Subcutaneous adipose tissue (tissue), 4 donors: ENCODE data around the gene CCDC157. TPM values are rescaled to one million over a fixed set of nuclear protein-coding genes. Genes with fewer than 3 reads are reported as not detected.

Experiments used
- total RNA-seq, 4 donors: library from RNA; depleted of rRNA; stranded (reverse); fragments of >200 nt; gene quantifications; one replicate each; pipeline ENCODE4 v1.1.0, GENCODE V29; 2016
- TF ChIP-seq, protein P1 (sequence below): fragments of 450-650 bp; IDR thresholded peaks from one replicate; pipeline ENCODE4 v1.5.1; 2016; ENCODE audit warnings: low read depth, mild to moderate bottlenecking, control low read depth, antibody characterized with exemption, moderate library complexity

The CCDC157 gene
- total RNA-seq, 4 donors from 2014 or later = 1.0 to 4.7 (median 2.5) TPM

DNA sequence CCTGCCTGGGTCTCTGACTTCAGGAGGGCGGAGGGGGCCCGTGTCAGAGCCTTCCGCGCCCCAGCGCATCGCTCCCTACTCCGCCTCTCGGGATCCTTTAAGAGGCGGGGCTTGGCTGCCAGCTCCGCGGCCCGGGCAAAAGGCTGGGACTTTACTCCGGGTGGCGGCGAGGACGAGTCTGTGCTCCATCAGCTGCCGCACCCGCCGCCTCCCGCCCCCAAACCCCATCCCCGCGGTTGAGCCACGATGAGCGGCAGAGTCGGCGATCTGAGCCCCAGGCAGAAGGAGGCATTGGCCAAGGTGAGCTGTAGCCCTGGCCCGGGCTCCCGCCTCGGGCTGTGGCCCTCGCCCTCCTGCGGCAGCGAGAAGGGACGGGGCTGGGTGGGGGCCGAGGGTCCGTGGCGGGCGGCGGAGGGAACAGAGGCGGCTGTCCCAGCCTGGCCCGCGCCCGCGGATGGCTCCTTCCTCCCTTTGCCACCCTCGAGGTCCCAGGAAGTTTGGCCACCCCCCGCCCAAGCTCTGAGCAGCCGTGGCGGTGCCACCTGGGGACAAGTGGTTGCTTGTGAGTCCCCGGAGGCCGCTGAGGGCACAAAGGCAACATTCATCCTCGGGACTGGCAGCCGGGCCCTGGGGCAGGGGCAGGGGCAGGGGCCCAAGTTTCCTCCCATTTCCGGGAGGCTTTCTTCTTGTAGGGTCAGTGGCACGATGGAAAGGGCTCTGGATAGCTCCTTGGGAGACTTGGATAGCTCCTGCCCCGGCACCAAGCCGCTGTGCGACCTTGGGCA is 40.3 kb downstream of the CCDC157 start, which contains the start of gene SEC14L2:
SEC14L2 (plus strand) TSS at position 148 of the 785 bp plus-strand sequence; CDS start at position 247, 99 bp downstream.
- TF ChIP-seq, protein P1, sequence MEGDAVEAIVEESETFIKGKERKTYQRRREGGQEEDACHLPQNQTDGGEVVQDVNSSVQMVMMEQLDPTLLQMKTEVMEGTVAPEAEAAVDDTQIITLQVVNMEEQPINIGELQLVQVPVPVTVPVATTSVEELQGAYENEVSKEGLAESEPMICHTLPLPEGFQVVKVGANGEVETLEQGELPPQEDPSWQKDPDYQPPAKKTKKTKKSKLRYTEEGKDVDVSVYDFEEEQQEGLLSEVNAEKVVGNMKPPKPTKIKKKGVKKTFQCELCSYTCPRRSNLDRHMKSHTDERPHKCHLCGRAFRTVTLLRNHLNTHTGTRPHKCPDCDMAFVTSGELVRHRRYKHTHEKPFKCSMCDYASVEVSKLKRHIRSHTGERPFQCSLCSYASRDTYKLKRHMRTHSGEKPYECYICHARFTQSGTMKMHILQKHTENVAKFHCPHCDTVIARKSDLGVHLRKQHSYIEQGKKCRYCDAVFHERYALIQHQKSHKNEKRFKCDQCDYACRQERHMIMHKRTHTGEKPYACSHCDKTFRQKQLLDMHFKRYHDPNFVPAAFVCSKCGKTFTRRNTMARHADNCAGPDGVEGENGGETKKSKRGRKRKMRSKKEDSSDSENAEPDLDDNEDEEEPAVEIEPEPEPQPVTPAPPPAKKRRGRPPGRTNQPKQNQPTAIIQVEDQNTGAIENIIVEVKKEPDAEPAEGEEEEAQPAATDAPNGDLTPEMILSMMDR = no peak

- TF ChIP-seq, protein P1 = no peak
Observed at GRCh38 chr22:30397656-30398635, 41.1 kb downstream of the CCDC157 start.

GRCh38 chr22:30398685-30399680 is 42.2 kb downstream of the CCDC157 start:
- TF ChIP-seq, protein P1 = no peak

- TF ChIP-seq, protein P1 = no peak
Observed at GRCh38 chr22:30399718-30400117, 42.9 kb downstream of the CCDC157 start.

DNA sequence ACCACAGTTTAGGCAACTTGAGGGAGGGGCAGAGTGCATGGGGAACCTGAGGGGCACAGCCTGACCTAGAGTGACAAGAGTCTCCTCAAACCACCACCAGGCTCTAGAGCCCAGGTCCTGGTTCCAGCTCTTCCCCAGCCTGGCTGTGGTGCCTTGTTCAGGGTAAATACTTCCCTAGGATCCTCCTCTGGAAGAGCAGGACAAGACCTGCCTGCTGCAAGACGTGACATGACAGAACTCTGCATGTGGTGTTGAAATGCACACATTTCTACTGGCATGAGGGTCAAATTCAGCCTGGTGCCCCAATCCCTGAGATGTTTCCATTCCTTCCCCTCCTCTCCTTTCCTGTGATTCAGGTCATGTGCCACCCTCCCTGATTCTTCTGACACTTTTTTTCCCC is 43.4 kb downstream of the CCDC157 start:
- TF ChIP-seq, protein P1 = no peak

DNA sequence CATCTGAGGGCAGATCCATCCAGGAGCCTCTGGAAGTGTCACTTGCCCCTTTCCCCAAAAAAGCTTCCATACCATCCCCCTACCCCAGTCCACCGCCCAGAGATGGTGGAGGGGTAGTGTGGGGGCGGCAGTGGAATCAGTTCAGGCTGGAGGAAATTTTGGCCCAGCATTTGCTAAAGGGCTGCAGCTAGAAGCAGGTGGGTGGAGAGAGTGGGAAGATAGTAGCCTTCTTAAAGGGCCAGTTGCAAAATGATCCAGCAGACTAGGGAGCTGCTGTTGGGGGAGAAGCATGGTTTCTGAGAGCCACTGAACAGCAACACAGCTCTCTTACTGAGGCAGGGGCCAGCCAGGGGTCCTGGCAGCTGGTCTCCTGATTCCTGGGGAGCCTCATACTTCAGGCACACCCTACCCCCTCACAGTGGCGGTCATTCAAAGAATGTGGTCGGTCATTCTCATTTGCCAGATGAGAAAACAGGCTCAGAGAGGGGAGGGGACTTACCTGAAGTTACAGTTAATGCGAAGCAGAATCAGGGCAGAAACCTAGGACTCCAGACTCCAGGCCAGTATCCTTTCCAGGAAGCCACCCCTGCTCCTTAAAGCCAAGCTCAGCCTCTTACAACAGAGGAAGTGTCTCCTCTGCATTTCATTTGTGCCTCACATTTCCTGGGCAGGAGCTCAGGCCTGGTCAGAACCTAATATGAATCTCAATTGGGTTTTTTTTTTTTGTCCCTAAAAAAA is 45.4 kb downstream of the CCDC157 start:
- TF ChIP-seq, protein P1 = no peak
